HepG2 (cell line): Measurements from ENCODE around the gene ZBTB8OS. TPM values are rescaled to one million over a fixed set of nuclear protein-coding genes. Genes with fewer than 3 reads are reported as not detected.

Experiments used
- ATAC-seq: fragments of 200-7000 bp; cut with Tn5 transposase; 3 replicates; pipeline ENCODE4 v1.9.1; 2020; ENCODE audit warnings: mild to moderate bottlenecking, moderate library complexity
- BruUV-seq: library from RNA; stranded (reverse); fragments of 400-500 nt; replicated peaks from 2 replicates; lab custom pipeline; 2021; lab: Mats Ljungman, UMichigan
- CTCF ChIA-PET: fragments of 300-600 bp; formaldehyde crosslinking; extraction: SDS; loops from one replicate; lab custom pipeline; 2021; ENCODE audit warnings: low total read pairs, inconsistent platforms, low intra/inter-chr PET ratio; lab: Yijun Ruan, JAX
- POLR2A ChIA-PET: fragments of 350-600 bp; sonication (Branson Sonifier 250); formaldehyde crosslinking; loops from one replicate; lab custom pipeline; 2020; ENCODE audit warnings: antibody characterized with exemption, inconsistent platforms; lab: Yijun Ruan, JAX
- DNase-seq: peaks from one replicate; pipeline ENCODE4 v3.0.0-alpha.2; 2015; ENCODE audit warnings: low spot score
- FAIRE-seq: peaks from 3 replicates; lab custom pipeline; 2011; peaks lifted over from hg19 to GRCh38; lab: Jason Lieb, UNC
- H2AFZ ChIP-seq: one replicate; pipeline ENCODE4 v1.6.1; 2011; ENCODE audit warnings: low read length, inconsistent platforms
- H3K27ac ChIP-seq: fragments of 300-600 bp; 3 replicates; pipeline ENCODE4 v1.8.0; 2011; ENCODE audit warnings: mixed run types, mild to moderate bottlenecking, mixed read lengths, low read length, inconsistent platforms; ENCODE audit not compliant: insufficient read depth; ENCODE audit errors: extremely low read length
- H3K27me3 ChIP-seq, 2 experiments: fragments of 200-600 bp in 1 of 2; 2 replicates in 1 of 2; 3 replicates in 1 of 2; pipeline versions ENCODE4 v1.6.0 to v1.8.0; 2011; ENCODE audit warnings: low read length in 2 of 2, mild to moderate bottlenecking in 2 of 2, moderate library complexity in 2 of 2, inconsistent platforms in 1 of 2; ENCODE audit not compliant: insufficient read depth in 2 of 2, control insufficient read depth in 1 of 2
- H3K36me3 ChIP-seq, 2 experiments: fragments of 200-600 bp in 1 of 2; replicated peaks in 1 of 2; 2 replicates in 1 of 2; 3 replicates in 1 of 2; pipeline versions ENCODE4 v1.5.1 to v1.8.0; 2011; ENCODE audit warnings: low read length in 2 of 2, inconsistent platforms in 1 of 2; ENCODE audit not compliant: insufficient read depth in 2 of 2, control insufficient read depth in 1 of 2
- H3K4me1 ChIP-seq: 2 replicates; pipeline ENCODE4 v1.5.1; 2012; ENCODE audit warnings: low read length, inconsistent platforms; ENCODE audit not compliant: insufficient read depth
- H3K4me2 ChIP-seq: 2 replicates; pipeline ENCODE4 v1.6.0; 2011; ENCODE audit warnings: low read depth, low read length, inconsistent platforms
- H3K4me3 ChIP-seq, 3 experiments: fragments of 200-600 bp in 1 of 3; sonication (generic), shearing (Covaris generic) in 1 of 3; replicated peaks in 1 of 3; 2 replicates each; pipeline ENCODE4 v1.5.1; 2011 to 2016; ENCODE audit warnings: low read length in 3 of 3, inconsistent platforms in 2 of 3, low read depth in 2 of 3, mild to moderate bottlenecking in 2 of 3, control low read depth in 1 of 3, mixed read lengths in 1 of 3; ENCODE audit not compliant: insufficient read depth in 1 of 3
- H3K79me2 ChIP-seq: one replicate; pipeline ENCODE4 v1.6.1; 2011; ENCODE audit warnings: low read length, inconsistent platforms; ENCODE audit not compliant: insufficient read depth
- H3K9ac ChIP-seq: 2 replicates; pipeline ENCODE4 v1.6.0; 2011; ENCODE audit warnings: mild to moderate bottlenecking, low read depth, low read length, inconsistent platforms; ENCODE audit not compliant: insufficient read depth
- H3K9me3 ChIP-seq: 2 replicates; pipeline ENCODE4 v1.5.1; 2012; ENCODE audit warnings: mild to moderate bottlenecking, low read length
- H4K20me1 ChIP-seq: 2 replicates; pipeline ENCODE4 v1.6.0; 2011; ENCODE audit warnings: inconsistent platforms, mild to moderate bottlenecking, low read length, moderate library complexity; ENCODE audit not compliant: insufficient read depth
- ARHGAP35 ChIP-seq: sonication (generic); formaldehyde crosslinking; IDR thresholded peaks from 2 replicates; pipeline ENCODE4 v1.9.0; 2022; ENCODE audit warnings: mild to moderate bottlenecking, inconsistent platforms, moderate library complexity, missing genetic modification reagents, borderline replicate concordance
- ATF3 ChIP-seq: sonication (generic); formaldehyde crosslinking; IDR thresholded peaks from 2 replicates; pipeline ENCODE4 v1.4.0; 2020; ENCODE audit warnings: missing genetic modification reagents
- CBX1 ChIP-seq: IDR thresholded peaks from one replicate; pipeline ENCODE4 v1.6.1; 2016; ENCODE audit warnings: antibody characterized with exemption, low read depth
- CBX2 ChIP-seq, 2 experiments: fragments of 200-600 bp in 1 of 2; sonication (generic); formaldehyde crosslinking in 1 of 2; IDR thresholded peaks; 2 replicates each; pipeline versions ENCODE4 v1.7.0 to v1.8.1; 2018 to 2022; ENCODE audit warnings: low read depth in 2 of 2, low read length in 1 of 2, mild to moderate bottlenecking in 1 of 2, missing genetic modification reagents in 1 of 2
- DBP ChIP-seq: sonication (generic); formaldehyde crosslinking; IDR thresholded peaks from 2 replicates; pipeline ENCODE4 v1.4.0; 2020; ENCODE audit warnings: missing genetic modification reagents; ENCODE audit errors: not compliant biosample characterization
- DMTF1 ChIP-seq: sonication (generic); formaldehyde crosslinking; IDR thresholded peaks from 2 replicates; pipeline ENCODE4 v1.4.0; 2020; ENCODE audit warnings: mild to moderate bottlenecking, missing genetic modification reagents
- GPN1 ChIP-seq: sonication (generic); formaldehyde crosslinking; IDR thresholded peaks from 2 replicates; pipeline ENCODE4 v1.5.1; 2020; ENCODE audit warnings: missing genetic modification reagents, borderline replicate concordance
- HNRNPH1 ChIP-seq: fragments of 200-400 bp; formaldehyde crosslinking; optimal IDR thresholded peaks from 2 replicates; pipeline ENCODE3; 2017; ENCODE audit warnings: mild to moderate bottlenecking, low read depth, low read length
- MAFK ChIP-seq, 2 experiments: IDR thresholded peaks in 1 of 2; conservative IDR thresholded peaks in 1 of 2; 2 replicates each; pipeline ENCODE4 v1.6.1; 2011; ENCODE audit warnings: improper control_type of control experiment in 2 of 2, low read length in 2 of 2
- RBM39 ChIP-seq: fragments of 200-400 bp; formaldehyde crosslinking; IDR thresholded peaks from one replicate; pipeline ENCODE4 v1.6.1; 2018; ENCODE audit warnings: antibody characterized with exemption, mild to moderate bottlenecking, low read depth, low read length; ENCODE audit not compliant: poor library complexity, severe bottlenecking
- SP4 ChIP-seq: sonication (generic); formaldehyde crosslinking; IDR thresholded peaks from 2 replicates; pipeline ENCODE4 v1.8.1; 2023; ENCODE audit warnings: mild to moderate bottlenecking, missing genetic modification reagents
- TSC22D2 ChIP-seq: sonication (generic); formaldehyde crosslinking; IDR thresholded peaks from 2 replicates; pipeline ENCODE4 v1.5.1; 2020; ENCODE audit warnings: missing genetic modification reagents, mild to moderate bottlenecking, borderline replicate concordance
- ZC3H4 ChIP-seq: sonication (generic); formaldehyde crosslinking; IDR thresholded peaks from 2 replicates; pipeline ENCODE4 v1.4.0; 2020; ENCODE audit warnings: missing genetic modification reagents, borderline replicate concordance
- ZNF138 ChIP-seq: sonication (generic); formaldehyde crosslinking; IDR thresholded peaks from 2 replicates; pipeline ENCODE4 v1.5.0; 2020; ENCODE audit warnings: mild to moderate bottlenecking, low read depth, missing genetic modification reagents
- ZNF317 ChIP-seq: sonication (generic); formaldehyde crosslinking; IDR thresholded peaks from 2 replicates; pipeline ENCODE4 v1.5.0; 2020; ENCODE audit warnings: mild to moderate bottlenecking, missing genetic modification reagents
- ZNF333 ChIP-seq: sonication (generic); formaldehyde crosslinking; IDR thresholded peaks from 2 replicates; pipeline ENCODE4 v1.4.0; 2020; ENCODE audit warnings: mild to moderate bottlenecking, missing genetic modification reagents, borderline replicate concordance
- WGBS: methylation state at CpG from one replicate; pipeline ENCODE4 v1.1.6; 2017; ENCODE audit warnings: low lambda C conversion rate; 5-methylcytosine and 5-hydroxymethylcytosine counted together
- in situ Hi-C: cut with HindIII; loops from 2 replicates; pipeline ENCODE4 v1.10.0; 2017; ENCODE audit warnings: low pct_unique_long_range_greater_than_20kb; ENCODE audit not compliant: extremely low pct_ligation_motif_present
- intact Hi-C: fragments of 100-400 bp; cut with micrococcal nuclease; formaldehyde crosslinking; loops from one replicate; pipeline ENCODE4 v1.10.0; 2022; ENCODE audit not compliant: unreplicated experiment
- polyA plus RNA-seq, 8 experiments: library from polyadenylated mRNA; depleted of rRNA in 3 of 8; stranded (reverse) in 7 of 8; unstranded in 1 of 8; fragments of >200 nt; fragmentation: Illumina TruSeq in 4 of 8; extraction: Trizol in 4 of 8; gene quantifications; 2 replicates each; pipeline versions ENCODE4 v1.2.1 to v1.2.3, GENCODE V29; 2011 to 2016; ENCODE audit warnings: low read depth in 4 of 8, missing spikeins in 1 of 8, mixed read lengths in 1 of 8; ENCODE audit not compliant: insufficient read depth in 1 of 8
- total RNA-seq, 5 experiments: library from RNA; depleted of rRNA; stranded (reverse); fragments of >200 nt; fragmentation: Illumina TruSeq; extraction: Trizol; gene quantifications; 2 replicates each; pipeline ENCODE4 v1.2.3, GENCODE V29; 2016; ENCODE audit warnings: low read depth in 1 of 5

Gene ZBTB8OS
- total and polyA plus RNA-seq, 2 of the 13 experiments (the other 11 are each of a cell fraction or from before 2014, with no cell fraction given): 57.7 to 84.8 TPM

- 99% methylated on average over 3 of the region's 3 CpGs for WGBS
Observed at GRCh38 chr1:32683397-32683796, 33.0 kb upstream of the ZBTB8OS start.

GRCh38 chr1:32681999-32682398 lies 31.6 kb upstream of the ZBTB8OS start:
- FAIRE-seq (no peak), ATAC-seq (no peak), DNase-seq (no peak)
- H3K27ac ChIP-seq: no peak overlapping the region
- no peaks in the 10 kb centered on the region for H3K79me2 ChIP-seq
- no peak overlapping the region for H3K9ac ChIP-seq
- no peaks in the 10 kb centered on the region for H3K9me3 ChIP-seq
- no peak overlapping the region for H2AFZ ChIP-seq
- no peak overlapping the region for H3K4me2 ChIP-seq
- intact Hi-C loops (no loop called here), in situ Hi-C loops (no loop called here)
- no peak overlapping the region for H3K4me3 ChIP-seq
- 73% methylated on average over 3 of the region's 3 CpGs for WGBS
- no peaks in the 10 kb centered on the region for H3K27me3 ChIP-seq
- H4K20me1 ChIP-seq: no peaks in the 10 kb centered on the region; the same call in 1 of the 2 replicates
- BruUV-seq: no TSS peak
- H3K36me3 ChIP-seq: peaks cover 6 to 70% of the 10 kb centered on the region in 2 experiments
- POLR2A ChIA-PET: no interaction called here
- CTCF ChIA-PET: no interaction called here
- H3K4me1 ChIP-seq: no peaks in the 10 kb centered on the region
- TF ChIP-seq ZNF333 (CRISPR knock-in tag) (no peak), ATF3 (CRISPR knock-in tag) (no peak), ZC3H4 (CRISPR knock-in tag) (no peak), TSC22D2 (CRISPR knock-in tag) (no peak), HNRNPH1 (no peak), CBX2 (IDR thresholded peaks at IDR 0.05; ENCODE audit: low read depth, low read length) (no peak), CBX2 (CRISPR knock-in tag; IDR thresholded peaks at IDR 0.05; ENCODE audit: low read depth) (no peak), ZNF138 (no peak), DMTF1 (CRISPR knock-in tag) (no peak), CBX1 (no peak), DBP (CRISPR knock-in tag) (no peak), SP4 (CRISPR knock-in tag) (no peak), GPN1 (CRISPR knock-in tag) (no peak), ARHGAP35 (no peak), ZNF317 (CRISPR knock-in tag) (no peak)

More at GRCh38 chr1:32683397-32683796, 33.0 kb upstream of the ZBTB8OS start:
- H3K27ac ChIP-seq: no peak overlapping the region
- no peaks in the 10 kb centered on the region for H3K79me2 ChIP-seq
- DNase-seq: no peak
- no peaks in the 10 kb centered on the region for H3K4me1 ChIP-seq
- no peak overlapping the region for H2AFZ ChIP-seq
- BruUV-seq: no TSS peak
- H3K9me3 ChIP-seq: no peaks in the 10 kb centered on the region
- no peak overlapping the region for H3K9ac ChIP-seq
- in situ Hi-C loops (no loop called here), intact Hi-C loops (no loop called here)
- ChIA-PET POLR2A (interaction anchor here (2.2 kb wide), 1 partner anchor 11 kb away, joined by 8 read pairs; no protein-coding TSS in a partner anchor), CTCF (no interaction called here)
- peaks cover 3 to 58% of the 10 kb centered on the region in 2 experiments for H3K36me3 ChIP-seq
- ATAC-seq: no peak
- H3K27me3 ChIP-seq: no peaks in the 10 kb centered on the region
- FAIRE-seq: no peak
- H3K4me2 ChIP-seq: no peak overlapping the region
- H3K4me3 ChIP-seq: no peak overlapping the region
- no peaks in the 10 kb centered on the region; the same call in 1 of the 2 replicates for H4K20me1 ChIP-seq
- no peak for TF ChIP-seq RBM39
- peak in 1 of 2 experiments; percentile 14; a peak in 1 of 4 replicates for TF ChIP-seq MAFK (conservative IDR thresholded peaks at IDR 0.05 in 1 of 2, IDR thresholded peaks at IDR 0.05 in 1 of 2; ENCODE audit: low read length in 2 of 2)
